GM20431 (cell line): ENCODE measurements around the gene EIF5B.

Experiments used
- in situ Hi-C: fragments of 300-500 bp; cut with MseI, MboI; formaldehyde crosslinking; loops from one replicate; pipeline ENCODE4 v1.15.0; 2020; ENCODE audit warnings: low sequenced_read_pairs; ENCODE audit not compliant: unreplicated experiment

The EIF5B gene

DNA sequence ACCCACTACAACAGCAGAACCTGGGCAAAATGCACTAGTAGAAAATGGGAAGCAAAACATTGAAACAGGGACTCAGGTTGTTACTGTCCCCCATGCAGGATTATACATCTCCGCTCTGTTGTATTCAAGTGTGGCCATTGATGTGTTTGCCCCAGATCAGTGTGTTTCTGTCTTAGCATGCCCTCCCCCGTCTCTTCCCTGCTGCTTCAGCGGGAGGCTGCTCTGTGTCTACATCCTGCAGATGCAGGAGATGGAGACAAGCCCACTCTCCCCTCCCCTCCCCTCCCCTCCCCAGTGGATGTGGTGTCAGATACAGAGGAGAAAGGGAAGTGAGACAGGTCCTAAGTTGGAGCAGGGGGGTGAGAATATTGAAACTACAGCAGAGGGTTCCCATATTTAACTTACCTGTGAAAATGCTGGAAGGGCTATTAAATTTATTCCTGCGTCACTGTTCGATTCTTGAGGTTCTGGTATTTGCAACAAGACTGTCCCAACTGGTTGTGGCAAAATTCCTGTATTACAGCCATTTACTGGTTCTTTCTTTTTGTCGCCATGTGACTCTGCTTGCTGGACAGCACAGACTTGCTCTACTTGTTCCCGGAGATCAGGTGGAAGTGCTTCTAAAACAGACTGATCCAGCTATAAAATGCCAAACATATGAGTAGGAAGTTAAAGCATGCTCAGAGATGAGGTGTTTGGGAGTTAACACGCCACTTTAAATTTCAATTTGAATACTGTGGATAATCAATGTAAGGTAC lies 67.0 kb downstream of the EIF5B start:
- in situ Hi-C loops: no loop called here

DNA sequence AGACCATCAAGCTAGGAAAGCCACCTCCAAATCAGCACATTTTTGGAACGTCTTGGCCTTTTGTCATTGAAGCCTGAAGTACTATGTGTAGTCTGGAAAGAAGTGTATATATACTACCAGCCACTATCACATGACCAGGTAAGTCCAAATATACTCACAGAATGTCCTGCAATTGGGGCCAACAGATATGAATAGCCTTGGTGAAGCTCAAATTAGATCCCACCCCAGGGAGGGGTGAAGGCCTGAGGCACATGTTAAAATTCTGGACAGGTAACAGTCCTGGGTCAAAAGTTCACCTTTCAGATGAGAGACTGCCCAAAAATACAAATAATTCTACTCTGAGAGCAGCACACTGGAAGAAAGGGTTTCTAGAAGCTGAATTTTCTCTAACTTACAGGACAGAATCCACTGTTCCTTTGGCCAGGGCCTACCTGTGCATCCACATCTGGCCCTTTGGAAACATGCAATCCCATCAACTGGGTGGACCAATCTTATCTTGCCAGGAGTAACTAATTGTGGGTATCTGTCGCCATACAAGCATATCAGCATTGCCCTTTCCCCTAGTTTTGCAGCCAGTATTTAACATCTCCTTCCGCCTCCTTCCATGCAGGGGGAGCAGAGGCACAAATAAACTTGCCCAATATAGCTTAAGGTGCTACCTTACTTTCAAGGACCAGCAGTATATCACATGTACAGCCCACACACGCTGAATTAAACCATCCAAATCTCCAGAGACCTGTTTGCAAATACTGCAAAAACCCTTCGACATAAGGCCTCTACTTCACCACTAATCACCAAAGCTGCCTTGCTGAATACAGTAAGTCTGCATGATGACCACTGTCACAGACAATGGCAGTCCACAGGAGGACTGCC lies 67.8 kb downstream of the EIF5B start:
- in situ Hi-C loops: no loop called here

DNA sequence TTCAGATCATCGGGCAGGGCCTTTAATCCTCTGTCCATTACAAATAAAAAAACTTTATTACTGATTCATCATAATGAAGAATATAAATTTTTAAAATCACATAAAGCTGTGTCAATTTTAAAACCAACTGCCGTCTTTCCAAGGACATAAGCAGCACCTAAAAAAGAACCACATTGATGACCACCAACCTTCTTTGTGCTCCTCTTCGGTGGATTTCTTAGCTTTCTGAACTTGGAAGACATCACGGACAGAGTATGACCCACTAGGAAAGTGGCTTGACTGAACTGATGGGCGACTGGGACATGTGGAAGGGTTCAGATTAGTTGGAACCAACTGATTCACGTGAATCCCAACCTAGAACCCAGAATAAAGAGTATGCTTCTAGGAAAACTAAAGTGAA lies 68.9 kb downstream of the EIF5B start:
- in situ Hi-C loops: no loop called here

DNA sequence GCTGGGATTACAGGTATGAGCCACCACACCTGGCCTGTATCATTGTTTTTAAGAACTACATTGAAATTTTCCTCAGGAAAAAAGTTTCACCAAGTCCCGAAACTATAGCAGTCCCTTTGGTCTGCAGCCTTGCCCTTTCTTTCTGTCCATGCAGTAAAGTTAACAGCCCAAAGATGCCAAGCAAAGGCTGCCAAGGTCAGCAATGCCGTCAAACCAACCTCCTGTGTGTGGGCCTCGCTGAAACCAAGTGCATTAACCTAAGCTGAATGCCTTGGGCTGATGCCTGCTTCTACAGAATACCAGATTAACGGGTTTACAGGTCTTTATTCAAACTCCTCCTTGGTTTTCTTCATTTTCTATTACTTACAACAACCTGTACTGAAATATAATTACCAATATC lies 73.1 kb downstream of the EIF5B start:
- in situ Hi-C loops: no loop called here

DNA sequence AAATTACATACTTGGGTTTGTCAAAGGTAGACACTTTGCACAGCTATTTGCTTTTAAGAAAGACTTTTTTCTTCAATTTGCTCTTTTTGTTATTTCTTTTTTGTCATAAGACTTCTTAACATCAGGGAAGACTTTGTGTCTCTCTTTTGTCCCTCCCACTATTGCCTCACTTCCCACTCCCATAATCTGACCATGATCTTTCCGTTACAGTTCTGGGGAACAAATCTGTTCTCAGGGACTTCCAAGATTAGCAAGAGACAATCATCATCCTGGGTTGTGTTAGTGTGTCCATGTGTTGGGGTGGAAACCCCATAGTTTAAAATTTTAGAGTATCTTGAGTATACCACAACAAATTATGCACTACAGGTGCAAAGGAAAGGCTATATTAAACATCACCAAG lies 77.4 kb downstream of the EIF5B start:
- in situ Hi-C loops: no loop called here

DNA sequence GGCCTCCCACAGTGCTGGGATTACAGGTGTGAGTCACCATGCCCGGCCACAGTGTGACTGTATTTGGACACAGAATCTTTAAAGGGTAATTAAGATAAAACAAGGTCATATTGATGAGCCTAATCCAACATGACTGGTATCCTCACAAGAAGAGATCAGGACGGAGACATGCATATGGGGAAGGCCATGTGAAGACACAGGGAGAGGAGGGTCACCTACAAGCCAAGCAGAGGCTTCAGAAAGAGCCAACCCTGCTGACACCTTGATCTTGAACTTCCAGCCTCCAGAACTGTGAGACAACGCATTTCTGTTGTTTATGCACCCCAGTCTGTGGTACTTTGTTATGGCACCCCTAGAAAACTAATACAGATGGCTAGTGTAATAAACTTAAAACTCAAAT lies 80.2 kb downstream of the EIF5B start:
- in situ Hi-C loops: no loop called here

DNA sequence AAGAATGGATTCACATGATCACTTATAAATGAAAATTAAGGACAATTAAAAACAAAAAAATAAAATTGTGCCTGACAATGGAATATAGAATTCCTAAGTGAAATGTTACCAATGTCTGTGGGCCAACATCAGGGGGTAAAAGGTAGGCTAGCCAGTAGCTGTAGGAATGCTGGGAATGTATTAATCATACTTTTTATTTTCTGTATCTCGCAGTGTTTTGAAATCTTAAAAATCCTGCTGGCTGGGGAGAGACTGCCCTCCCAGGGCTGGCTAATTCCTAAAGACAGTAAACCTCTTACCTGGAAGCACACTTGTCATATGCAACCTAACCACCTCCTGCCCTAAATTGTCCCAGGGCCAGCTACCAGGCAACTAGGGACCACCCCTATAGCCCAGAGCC lies 82.8 kb downstream of the EIF5B start:
- in situ Hi-C loops: no loop called here

DNA sequence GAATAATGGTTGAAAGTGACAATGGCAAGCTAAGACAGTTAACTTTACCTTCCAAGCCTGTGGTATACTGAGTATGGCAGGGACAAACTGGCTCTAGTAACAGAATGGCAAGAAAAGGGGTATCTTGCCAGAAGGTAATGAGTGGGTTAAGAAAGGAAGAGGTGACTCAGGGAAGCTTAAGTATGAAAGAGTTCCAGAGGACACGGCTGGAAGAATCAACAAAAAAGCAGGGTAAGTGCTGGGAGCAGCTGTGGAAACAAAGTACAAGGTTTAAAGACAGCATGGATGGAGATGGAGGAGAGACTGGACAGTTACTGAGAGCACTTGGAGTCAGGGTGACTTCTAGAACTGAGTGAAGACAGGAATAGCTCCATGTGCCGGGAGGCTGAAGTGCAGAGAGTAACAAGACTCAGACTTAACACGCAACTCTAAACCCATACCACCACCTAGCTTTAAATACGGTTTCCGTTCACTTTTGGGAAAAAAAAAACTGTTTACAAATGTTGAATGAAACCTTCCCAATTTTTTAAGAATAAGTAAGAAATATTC lies 83.6 kb downstream of the EIF5B start:
- in situ Hi-C loops: no loop called here

DNA sequence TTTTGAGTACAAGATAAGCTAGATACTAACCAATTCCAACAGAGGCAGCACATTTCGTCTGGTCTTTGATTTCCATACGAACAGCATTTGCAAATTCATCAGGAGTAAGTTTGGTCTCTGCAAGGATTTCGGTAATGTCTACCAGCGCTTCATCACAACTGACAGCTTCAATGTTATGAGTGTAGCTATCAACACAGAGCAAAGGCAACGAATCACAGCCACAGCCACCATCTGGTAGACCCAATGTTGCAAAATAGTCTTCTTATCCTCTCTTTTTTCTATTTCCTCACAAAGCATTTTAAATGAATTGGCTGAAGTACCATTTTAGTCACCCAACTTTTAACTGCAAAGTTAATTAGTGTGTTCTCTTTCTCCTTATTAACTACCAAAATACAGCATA lies 84.3 kb downstream of the EIF5B start:
- in situ Hi-C loops: no loop called here

DNA sequence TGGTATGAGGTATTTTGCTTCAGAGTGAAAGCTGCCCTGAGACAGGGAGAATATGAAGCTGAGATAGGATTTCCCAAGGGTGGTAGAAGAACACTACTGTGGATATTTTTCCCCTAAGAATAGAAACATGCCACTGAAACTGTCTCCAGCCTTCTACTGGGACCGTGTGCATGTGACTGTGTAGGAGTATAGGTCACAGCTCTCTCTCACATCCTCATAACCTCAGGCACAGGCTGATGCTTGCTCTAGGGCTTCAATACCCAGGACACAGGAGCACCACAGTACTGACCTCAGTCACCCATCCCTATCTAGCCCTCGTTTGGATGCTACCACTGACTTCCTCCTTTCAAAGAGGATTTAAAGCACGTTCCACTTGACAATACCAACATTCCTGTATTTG lies 85.4 kb downstream of the EIF5B start:
- in situ Hi-C loops: no loop called here

DNA sequence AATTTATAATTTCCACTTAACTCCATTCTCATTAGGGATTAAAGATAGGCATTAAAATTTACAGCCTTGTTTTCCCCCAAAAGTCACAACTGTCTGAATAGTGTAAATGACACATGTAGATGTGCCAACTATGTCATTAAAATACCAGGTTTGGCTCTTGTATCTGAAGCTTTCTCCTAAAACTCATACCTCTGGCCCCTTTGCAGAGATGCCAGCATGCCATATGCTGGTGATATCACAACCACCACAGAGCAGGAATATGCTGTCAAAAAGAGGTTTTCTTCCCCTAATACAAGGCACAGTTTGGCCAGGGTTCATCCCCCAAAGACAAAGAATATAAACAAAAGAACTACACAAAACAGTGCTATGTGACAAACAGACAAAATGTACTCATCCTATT lies 87.2 kb downstream of the EIF5B start:
- in situ Hi-C loops: no loop called here

DNA sequence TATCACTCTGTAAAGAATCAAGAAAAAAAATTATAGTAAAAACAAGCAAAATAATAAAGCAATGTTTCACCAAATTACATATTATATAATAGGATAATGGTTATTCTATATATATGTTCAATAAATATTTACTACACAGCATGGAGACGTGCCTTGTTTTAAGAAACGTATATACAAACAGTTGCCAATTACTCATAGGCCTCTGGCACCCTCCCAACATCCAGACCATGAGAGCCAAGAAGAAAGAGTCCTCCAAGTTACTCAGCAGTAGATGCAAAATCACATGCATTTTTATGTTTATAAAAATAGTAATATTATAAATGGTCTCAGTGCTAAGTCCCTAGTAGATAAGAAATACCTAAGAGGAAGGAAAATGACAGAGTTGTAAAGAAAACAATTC lies 87.8 kb downstream of the EIF5B start:
- in situ Hi-C loops: no loop called here

DNA sequence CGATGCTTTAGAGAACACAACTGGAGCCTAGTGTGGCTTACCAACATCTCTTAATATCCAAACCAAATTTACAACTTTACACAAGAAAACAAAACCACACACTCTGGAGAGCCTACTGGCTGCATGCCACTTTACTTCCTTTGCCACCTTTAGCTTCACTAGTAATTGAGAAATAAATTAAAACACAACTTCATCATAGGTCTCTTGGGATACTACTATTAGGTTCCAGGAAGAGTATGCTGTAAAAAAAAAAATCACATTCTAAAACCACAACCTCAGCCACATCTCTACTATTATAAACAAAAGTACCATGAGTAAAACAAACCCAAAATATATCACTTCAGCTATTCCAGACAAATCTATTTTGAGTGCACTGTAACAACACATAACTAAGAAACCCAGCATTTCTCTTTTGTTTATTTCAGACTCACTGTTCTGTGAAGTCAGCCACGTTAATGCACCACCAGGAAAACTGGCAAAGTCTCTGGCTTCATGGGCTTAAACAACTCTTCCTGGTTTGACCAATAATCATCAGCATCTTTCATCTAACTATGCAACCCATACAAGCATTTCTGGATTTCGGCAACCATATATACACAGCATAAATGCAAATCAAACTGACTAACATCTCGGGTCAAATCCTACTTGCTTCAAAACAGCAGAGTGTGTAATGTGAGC lies 93.6 kb downstream of the EIF5B start:
- in situ Hi-C loops: no loop called here

DNA sequence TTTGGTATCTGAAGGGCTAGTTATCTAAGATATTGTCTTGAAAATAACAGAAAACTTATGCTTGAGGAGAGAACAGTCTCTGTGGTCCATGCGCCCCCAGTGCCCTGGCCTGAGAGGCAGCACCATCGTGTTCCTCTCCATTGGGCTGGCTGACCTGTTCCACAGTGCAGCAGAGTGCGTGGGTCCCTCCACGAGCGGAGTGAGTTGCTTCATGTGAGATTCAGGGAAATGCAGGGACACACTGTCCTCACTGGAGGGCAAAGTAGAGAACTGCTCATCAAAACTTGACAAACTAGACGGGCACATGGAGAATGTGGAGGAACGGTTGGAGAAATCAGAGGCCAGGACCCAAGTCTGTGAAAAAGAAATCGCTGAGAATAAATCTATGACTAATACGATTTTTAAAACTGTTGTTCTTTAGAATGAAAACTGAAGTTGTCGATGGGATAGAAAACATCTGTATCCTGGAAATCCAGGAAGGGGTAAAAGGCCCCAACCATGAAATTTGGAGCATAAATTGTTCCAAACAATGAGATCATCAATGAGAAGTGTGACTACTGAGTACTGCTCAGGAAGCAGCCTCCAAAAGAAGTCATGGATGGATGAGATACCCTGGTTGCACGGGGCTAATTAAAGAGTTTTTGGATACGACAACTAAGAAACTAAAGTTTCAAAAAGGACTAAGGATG lies 94.5 kb downstream of the EIF5B start:
- in situ Hi-C loops: no loop called here

DNA sequence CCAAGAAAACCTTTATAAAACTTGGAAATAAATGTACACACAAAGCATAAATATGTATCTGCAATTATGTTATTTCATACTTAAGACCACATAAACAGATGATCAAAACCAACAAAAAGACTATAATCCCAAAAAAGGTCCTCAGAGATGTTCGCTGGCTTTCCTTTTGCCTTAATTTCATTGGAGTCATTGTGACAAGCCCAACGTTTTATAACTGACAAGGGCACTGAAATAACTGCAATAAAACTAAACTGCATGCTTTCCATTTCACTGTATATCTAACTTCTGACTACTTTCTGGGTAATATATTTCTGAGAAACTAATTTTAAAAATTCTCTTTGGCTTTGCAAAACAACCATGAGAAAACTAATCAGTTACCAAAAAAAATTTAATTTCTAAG lies 96.2 kb downstream of the EIF5B start:
- in situ Hi-C loops: no loop called here

DNA sequence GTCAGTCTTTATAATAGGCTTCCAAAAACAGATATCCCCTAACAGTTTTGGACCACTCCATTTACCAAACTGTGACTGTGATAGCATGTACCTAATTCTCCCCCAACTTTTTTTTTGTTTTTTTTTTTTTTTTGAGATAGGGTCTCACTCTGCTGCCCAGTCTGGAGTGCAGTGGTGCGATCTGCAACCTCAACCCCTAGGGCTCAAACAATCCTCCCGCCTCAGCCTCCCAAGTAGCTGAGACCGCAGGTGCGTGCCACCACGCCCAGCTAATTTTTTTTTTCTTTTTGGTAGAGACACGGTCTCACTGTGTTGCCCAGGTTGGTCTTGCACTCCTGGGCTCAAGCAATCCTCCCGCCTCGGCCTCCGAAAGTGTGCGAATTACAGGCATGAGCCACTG lies 99.7 kb downstream of the EIF5B start:
- in situ Hi-C loops: no loop called here

DNA sequence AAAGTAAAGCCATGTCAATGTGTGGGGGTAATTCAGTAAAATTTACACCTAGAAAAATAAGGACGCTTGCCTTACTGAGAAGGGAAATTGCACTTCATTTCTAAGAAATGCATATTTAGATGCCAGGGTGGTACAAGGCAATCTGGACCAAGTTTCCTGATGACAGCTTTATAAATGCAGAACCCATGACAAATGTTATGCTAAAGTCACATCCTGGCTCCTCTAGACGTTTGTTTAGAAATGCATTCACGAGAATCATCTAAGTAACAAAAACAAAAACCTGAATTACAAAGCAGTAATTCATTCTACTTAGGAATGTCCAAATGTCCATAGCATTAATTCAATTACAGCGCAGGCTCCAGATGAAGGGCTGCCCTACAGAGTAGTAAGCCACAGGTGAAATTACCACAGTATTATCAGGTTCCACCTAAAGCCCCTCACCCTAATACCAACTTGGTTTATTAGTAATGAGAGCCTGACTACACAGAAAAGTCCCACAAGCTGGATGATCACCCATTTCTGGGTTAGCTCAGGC lies 102.8 kb downstream of the EIF5B start:
- in situ Hi-C loops: no loop called here

DNA sequence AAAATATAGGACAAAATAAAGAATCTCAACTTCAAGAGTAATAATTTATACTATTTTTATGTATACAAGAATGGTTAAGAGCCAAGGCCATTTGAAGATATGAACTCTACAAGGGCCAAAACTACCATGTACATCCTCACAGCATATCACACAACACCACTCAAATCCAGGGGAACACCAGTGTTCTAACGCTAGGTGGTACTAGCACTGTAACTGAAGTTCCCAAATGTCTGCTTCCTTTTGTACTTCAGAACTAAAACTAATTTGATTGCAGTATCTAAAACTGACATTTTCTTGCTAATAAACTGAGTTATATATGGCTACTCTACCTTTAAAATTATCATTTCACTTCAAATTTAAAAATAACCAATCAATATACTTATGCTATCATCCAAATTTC lies 105.6 kb downstream of the EIF5B start:
- in situ Hi-C loops: no loop called here

DNA sequence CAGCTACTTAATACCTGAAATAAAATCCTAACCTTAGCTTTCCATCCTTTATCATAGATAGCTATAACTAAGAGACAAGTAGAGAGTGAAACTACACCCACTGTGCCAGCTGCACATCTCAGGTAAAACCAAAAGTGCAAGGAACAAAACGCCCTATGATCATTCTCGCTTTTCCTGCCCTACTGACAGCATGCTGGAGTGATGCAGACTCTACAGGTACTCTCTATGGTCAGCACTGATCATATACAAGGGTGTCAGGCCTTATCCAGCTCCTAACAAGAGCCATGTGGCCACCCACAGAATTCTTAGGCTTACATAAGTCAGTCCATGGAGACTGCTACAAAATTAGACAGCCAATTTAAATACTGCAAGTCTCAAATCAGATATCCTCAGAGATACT lies 107.0 kb downstream of the EIF5B start:
- in situ Hi-C loops: no loop called here

DNA sequence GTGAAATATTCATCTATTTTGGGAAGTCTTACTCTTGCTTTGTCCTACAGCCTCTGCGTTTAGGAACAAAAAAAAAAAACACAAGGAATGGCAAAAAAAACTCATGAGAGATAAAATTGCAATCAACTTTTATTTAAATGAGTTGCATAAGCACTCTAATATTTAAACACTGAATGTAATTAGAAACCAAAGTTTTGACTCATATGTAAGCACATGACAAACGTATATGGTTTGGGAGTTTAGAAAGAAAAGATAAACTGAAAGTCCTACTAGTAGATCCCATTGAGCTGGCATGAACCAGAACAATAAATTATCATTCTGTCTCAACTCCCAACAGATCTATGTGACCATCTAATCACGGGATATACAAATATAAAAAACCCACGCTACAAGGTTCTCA lies 107.9 kb downstream of the EIF5B start:
- in situ Hi-C loops: no loop called here
